T-cell (primary cell): ENCODE data around the gene VPS37B. TPM values are rescaled to one million over a fixed set of nuclear protein-coding genes. Genes with fewer than 3 reads are reported as not detected.
A peak's percentile ranks its signal among the peaks of the same experiment; 100 is the strongest.

Source experiments
- ATAC-seq, 4 experiments: fragments of 200-7000 bp in 3 of 4; fragments of 150-1000 bp in 1 of 4; cut with Tn5 transposase; replicated peaks in 1 of 4; 1 replicate in 3 of 4; 2 replicates in 1 of 4; pipeline ENCODE4 v1.10.0; 2021; ENCODE audit warnings: moderate library complexity in 3 of 4, mild to moderate bottlenecking in 2 of 4, moderate number of reproducible peaks in 1 of 4
- CTCF ChIA-PET, 2 donors: fragments of 300-600 bp; sonication (Branson Sonifier 250); formaldehyde crosslinking; loops; one replicate each; lab custom pipeline; 2022; ENCODE audit warnings: antibody characterized with exemption in 2 of 2; lab: Charles Lee
- POLR2A ChIA-PET, 2 donors: fragments of 300-600 bp; sonication (Branson Sonifier 250); formaldehyde crosslinking; loops; one replicate each; lab custom pipeline; 2022; ENCODE audit warnings: antibody characterized with exemption in 2 of 2; lab: Charles Lee
- DNase-seq, 35 experiments: peaks; one replicate each; pipeline versions ENCODE4 v3.0.0 to v3.0.0-alpha.2; 2013 to 2023
- H3K27ac ChIP-seq: one replicate; pipeline ENCODE4 v1.5.1; 2013; ENCODE audit warnings: low read length
- H3K27me3 ChIP-seq, 2 experiments: replicated peaks in 1 of 2; 1 replicate in 1 of 2; 2 replicates in 1 of 2; pipeline versions ENCODE4 v1.6.1 to v1.7.0; 2013; ENCODE audit warnings: low read length in 1 of 2, mixed read lengths in 1 of 2; ENCODE audit not compliant: control insufficient read depth in 2 of 2, insufficient read depth in 2 of 2; ENCODE audit errors: extremely low read depth in 1 of 2
- H3K36me3 ChIP-seq, 2 donors: 1 replicate in 1 of 2; 2 replicates in 1 of 2; pipeline versions ENCODE4 v1.6.1 to v1.7.0; 2013; ENCODE audit warnings: low read length in 1 of 2; ENCODE audit not compliant: control insufficient read depth in 2 of 2, insufficient read depth in 1 of 2; ENCODE audit errors: extremely low read depth in 1 of 2
- H3K4me1 ChIP-seq, 2 experiments: 1 replicate in 1 of 2; 2 replicates in 1 of 2; pipeline versions ENCODE4 v1.6.1 to v1.7.0; 2013; ENCODE audit warnings: low read length in 2 of 2, mixed read lengths in 1 of 2; ENCODE audit not compliant: insufficient read depth in 2 of 2, control insufficient read depth in 1 of 2; ENCODE audit errors: extremely low read depth in 1 of 2
- H3K4me3 ChIP-seq, 2 donors: 1 replicate in 1 of 2; 2 replicates in 1 of 2; pipeline versions ENCODE4 v1.5.1 to v1.7.0; 2013; ENCODE audit warnings: mild to moderate bottlenecking in 2 of 2, low read length in 1 of 2, moderate library complexity in 1 of 2; ENCODE audit not compliant: control insufficient read depth in 1 of 2; ENCODE audit errors: extremely low read depth in 1 of 2
- H3K9me3 ChIP-seq: 2 replicates; pipeline ENCODE4 v1.7.0; 2013
- H3K27ac Mint-ChIP-seq, 2 donors: one replicate each; pipeline ENCODE4 v1.8.0; 2020 to 2021; ENCODE audit warnings: mild to moderate bottlenecking in 2 of 2, mixed read lengths in 2 of 2
- H3K27me3 Mint-ChIP-seq, 2 donors: one replicate each; pipeline ENCODE4 v1.8.0; 2021 to 2022; ENCODE audit warnings: mixed read lengths in 2 of 2
- H3K36me3 Mint-ChIP-seq: one replicate; pipeline ENCODE4 v1.8.0; 2021; ENCODE audit warnings: mixed read lengths
- H3K4me1 Mint-ChIP-seq, 3 donors: one replicate each; pipeline ENCODE4 v1.8.0; 2020 to 2022; ENCODE audit warnings: mixed read lengths in 3 of 3, mild to moderate bottlenecking in 1 of 3
- H3K4me3 Mint-ChIP-seq, 3 donors: one replicate each; pipeline ENCODE4 v1.8.0; 2020 to 2022; ENCODE audit warnings: mild to moderate bottlenecking in 3 of 3, mixed read lengths in 3 of 3, moderate library complexity in 3 of 3
- H3K9me3 Mint-ChIP-seq, 3 donors: one replicate each; pipeline ENCODE4 v1.8.0; 2020 to 2022; ENCODE audit warnings: mixed read lengths in 3 of 3
- WGBS: methylation state at CpG from one replicate; pipeline ENCODE4 v1.1.5; 2013; ENCODE audit warnings: missing lambda C conversion rate; ENCODE audit not compliant: insufficient coverage; 5-methylcytosine and 5-hydroxymethylcytosine counted together
- total RNA-seq, 35 experiments: library from RNA in 6 of 35; stranded (reverse) in 6 of 35; fragments of 120-200 nt in 1 of 35; gene quantifications; one replicate each; pipeline versions ENCODE4 v1.2.1 to v1.2.4 and lab custom pipeline; 2013 to 2026

Gene VPS37B
- total RNA-seq, 5 donors from 2014 or later (not counting 1 experiment from before 2014, with no cell fraction given): 25.9 to 85.8 (median 34.6) TPM

DNA sequence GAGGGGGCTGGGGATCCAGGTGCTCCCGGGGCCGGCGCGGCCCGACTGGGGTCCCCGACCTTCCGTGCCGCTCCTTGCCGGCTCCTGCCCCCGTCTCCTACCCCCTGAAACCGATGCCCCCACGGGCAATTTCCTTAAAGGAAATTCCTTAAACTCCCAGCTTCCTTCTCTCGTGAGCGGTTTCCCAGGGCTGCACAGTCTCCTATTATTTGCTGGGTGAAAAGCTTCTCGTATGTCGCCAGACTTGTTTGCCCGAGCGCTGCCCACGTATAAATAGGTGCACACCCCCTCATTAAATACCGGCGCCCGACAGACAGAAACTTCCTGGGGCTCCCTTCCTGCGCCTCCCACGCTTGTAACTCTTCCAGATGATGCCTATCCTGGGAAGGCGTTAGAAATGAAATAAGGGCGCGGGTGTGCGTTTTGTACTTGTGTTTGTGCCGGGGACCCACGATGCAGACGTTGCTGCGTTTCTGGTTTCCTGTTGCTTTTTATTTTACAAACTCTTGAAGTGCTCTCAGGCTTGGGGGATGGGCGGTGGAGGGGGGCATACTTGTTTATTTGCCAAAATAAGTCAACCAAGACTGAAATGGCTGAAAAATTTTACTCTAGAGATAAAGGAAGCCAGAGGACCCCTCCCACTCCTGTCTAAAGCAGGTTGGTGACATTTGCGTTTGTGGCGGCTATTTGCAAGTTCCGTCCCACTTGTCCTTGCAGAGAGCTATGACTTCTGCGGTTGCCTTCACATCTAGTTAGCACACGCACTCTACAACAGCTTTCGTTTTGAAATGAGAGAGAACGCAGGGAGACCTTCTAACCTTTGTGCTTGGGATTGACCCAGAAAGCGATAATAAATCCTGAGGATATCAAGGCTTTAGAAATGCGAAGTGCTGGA, 59.6 kb downstream of the VPS37B start:
- Mint-ChIP-seq H3K27ac (peak overlapping the region; percentile 93 to 95), H3K4me3 (peak overlapping the region; percentile 94 to 98 (median 97)), H3K4me1 (peaks cover 52 to 56% (median 52%) of the 10 kb centered on the region in 3 donors), H3K27me3 (no peaks in the 10 kb centered on the region), H3K9me3 (no peaks in the 10 kb centered on the region), H3K36me3 (no peaks in the 10 kb centered on the region)
- ATAC-seq (peak; percentile 56 to 70 (median 59)), DNase-seq (peak; percentile 45 to 77 (median 66))
- Histone ChIP-seq H3K9me3 (no peaks in the 10 kb centered on the region), H3K4me1 (peaks cover 18 to 29% of the 10 kb centered on the region in 2 experiments), H3K36me3 (peaks cover 0 to 4% of the 10 kb centered on the region in 2 donors), H3K27ac (peak overlapping the region; percentile 70), H3K4me3 (peak overlapping the region; percentile 77 to 91), H3K27me3 (no peaks in the 10 kb centered on the region)
- ChIA-PET CTCF (interaction anchor here in 1 of 2 donors (0.7 to 1.6 kb wide), 3 partner anchors 23 to 234 kb away, joined by 3 to 7 read pairs (median 5); no protein-coding TSS in a partner anchor), POLR2A (interaction anchor here (0.6 to 0.9 kb wide), 5 partner anchors 20 to 135 kb away, joined by 3 to 14 read pairs (median 3); no protein-coding TSS in a partner anchor)
- WGBS: 5% methylated on average over 9 of the region's 42 CpGs

DNA sequence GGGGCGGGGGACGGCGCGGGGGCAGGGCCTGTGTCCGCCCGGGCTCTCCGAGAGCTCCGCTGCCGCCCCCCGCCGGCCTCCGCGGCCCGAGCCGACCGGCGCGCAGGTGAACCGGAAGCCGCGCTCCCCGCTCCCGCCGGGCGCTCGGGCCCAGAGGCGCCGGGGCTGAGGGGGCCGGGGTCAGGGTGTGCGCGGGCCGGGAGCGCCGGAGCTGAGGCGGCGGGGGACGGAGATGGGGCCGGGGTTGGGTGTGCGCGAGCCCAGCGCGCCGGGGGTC, 60.2 kb downstream of the VPS37B start:
- H3K4me3 Mint-ChIP-seq: peak overlapping the region; percentile 94 to 98 (median 97)
- H3K27ac Mint-ChIP-seq: peak overlapping the region in 1 of 2 donors; percentile 93
- WGBS: 0% methylated on average over 29 of the region's 43 CpGs
- H3K4me1 Mint-ChIP-seq: peaks cover 48 to 53% (median 49%) of the 10 kb centered on the region in 3 donors
- peaks cover 0 to 4% of the 10 kb centered on the region in 2 donors for H3K36me3 ChIP-seq
- ChIA-PET CTCF (interaction anchor here in 1 of 2 donors (1.6 kb wide), 1 partner anchor 42 kb away, joined by 7 read pairs; no protein-coding TSS in a partner anchor), POLR2A (interaction anchor here in 1 of 2 donors (0.6 kb wide), 1 partner anchor 54 kb away, joined by 3 read pairs; no protein-coding TSS in a partner anchor)
- no peak overlapping the region for H3K27ac ChIP-seq
- peaks cover 18 to 29% of the 10 kb centered on the region in 2 experiments for H3K4me1 ChIP-seq
- H3K27me3 ChIP-seq: no peaks in the 10 kb centered on the region
- peak; percentile 13 to 61 (median 50) for ATAC-seq
- H3K36me3 Mint-ChIP-seq: no peaks in the 10 kb centered on the region
- H3K9me3 Mint-ChIP-seq: no peaks in the 10 kb centered on the region
- no peaks in the 10 kb centered on the region for H3K27me3 Mint-ChIP-seq
- H3K4me3 ChIP-seq: peak overlapping the region; percentile 77 to 91
- peak in 5 of 35 experiments; percentile 19 to 51 (median 30) for DNase-seq
- H3K9me3 ChIP-seq: no peaks in the 10 kb centered on the region

DNA sequence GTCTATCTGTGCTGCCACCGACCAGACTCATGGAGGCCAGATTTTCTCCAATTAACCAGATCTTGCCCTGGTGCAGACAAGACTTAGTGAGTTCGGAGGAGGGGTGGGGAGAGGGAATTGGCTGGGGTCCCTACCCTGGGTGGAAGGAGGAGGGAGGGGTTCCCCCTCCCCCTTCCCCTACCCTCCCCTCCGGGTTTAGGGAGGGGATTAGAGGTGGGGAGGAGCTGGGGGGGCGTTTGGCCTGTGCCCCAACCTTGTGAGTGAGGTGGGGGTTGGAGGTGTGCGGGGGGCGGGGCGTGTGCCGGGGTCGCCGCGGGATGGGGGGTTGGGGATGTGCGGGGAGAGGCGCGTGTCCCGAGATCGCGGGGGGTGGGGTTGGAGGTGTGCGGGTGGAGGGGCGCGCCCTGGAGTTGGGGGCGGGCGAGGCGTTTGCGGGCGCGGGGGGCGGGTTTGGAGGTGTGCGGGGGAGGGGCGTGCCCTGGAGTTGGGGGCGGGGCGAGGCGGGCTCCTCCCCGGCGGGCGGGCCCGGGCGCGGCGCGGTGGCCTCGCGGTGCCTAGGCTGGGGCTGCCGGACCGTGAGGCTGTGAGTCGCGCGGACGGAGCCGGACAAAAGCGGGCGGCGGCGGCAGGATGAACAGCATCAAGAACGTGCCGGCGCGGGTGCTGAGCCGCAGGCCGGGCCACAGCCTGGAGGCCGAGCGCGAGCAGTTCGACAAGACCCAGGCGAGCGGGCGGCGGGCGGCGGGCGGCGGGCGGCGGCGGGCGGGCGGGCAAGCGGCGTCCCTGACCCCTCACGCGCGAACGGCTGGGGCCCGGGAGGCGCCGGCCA, 60.8 kb downstream of the VPS37B start, which contains the start of gene HIP1R:
Gene HIP1R (plus strand): TSS at position 537 of the 829 bp plus-strand sequence. CDS start 94 bp downstream, at position 631.
- H3K4me3 Mint-ChIP-seq: peak within 1 kb of the TSS; percentile 94 to 98 (median 97)
- ChIA-PET POLR2A (interaction anchor here in 1 of 2 donors (0.6 kb wide), 1 partner anchor 571 kb away, joined by 3 read pairs; no protein-coding TSS in a partner anchor), CTCF (interaction anchor here (0.6 to 1.6 kb wide), 2 partner anchors 41 to 318 kb away, joined by 6 to 7 read pairs; no protein-coding TSS in a partner anchor)
- DNase-seq (peak in 33 of 35 experiments; percentile 22 to 76 (median 48)), ATAC-seq (peak; percentile 60 to 72 (median 64))
- H3K27me3 ChIP-seq: no peaks in the 10 kb centered on the region
- under 1% methylated on average over 66 of the region's 85 CpGs for WGBS
- peaks cover 0 to 4% of the 10 kb centered on the region in 2 donors for H3K36me3 ChIP-seq
- H3K9me3 Mint-ChIP-seq: no peaks in the 10 kb centered on the region
- H3K36me3 Mint-ChIP-seq: no peaks in the 10 kb centered on the region
- peaks cover 43 to 53% (median 43%) of the 10 kb centered on the region in 3 donors for H3K4me1 Mint-ChIP-seq
- no peaks in the 10 kb centered on the region for H3K27me3 Mint-ChIP-seq
- H3K4me1 ChIP-seq: peaks cover 18 to 28% of the 10 kb centered on the region in 2 experiments
- peak within 1 kb of the TSS; percentile 77 to 91 for H3K4me3 ChIP-seq
- no peaks in the 10 kb centered on the region for H3K9me3 ChIP-seq
- peak within 1 kb of the TSS; percentile 93 to 95 for H3K27ac Mint-ChIP-seq
- H3K27ac ChIP-seq: peak within 1 kb of the TSS; percentile 70

DNA sequence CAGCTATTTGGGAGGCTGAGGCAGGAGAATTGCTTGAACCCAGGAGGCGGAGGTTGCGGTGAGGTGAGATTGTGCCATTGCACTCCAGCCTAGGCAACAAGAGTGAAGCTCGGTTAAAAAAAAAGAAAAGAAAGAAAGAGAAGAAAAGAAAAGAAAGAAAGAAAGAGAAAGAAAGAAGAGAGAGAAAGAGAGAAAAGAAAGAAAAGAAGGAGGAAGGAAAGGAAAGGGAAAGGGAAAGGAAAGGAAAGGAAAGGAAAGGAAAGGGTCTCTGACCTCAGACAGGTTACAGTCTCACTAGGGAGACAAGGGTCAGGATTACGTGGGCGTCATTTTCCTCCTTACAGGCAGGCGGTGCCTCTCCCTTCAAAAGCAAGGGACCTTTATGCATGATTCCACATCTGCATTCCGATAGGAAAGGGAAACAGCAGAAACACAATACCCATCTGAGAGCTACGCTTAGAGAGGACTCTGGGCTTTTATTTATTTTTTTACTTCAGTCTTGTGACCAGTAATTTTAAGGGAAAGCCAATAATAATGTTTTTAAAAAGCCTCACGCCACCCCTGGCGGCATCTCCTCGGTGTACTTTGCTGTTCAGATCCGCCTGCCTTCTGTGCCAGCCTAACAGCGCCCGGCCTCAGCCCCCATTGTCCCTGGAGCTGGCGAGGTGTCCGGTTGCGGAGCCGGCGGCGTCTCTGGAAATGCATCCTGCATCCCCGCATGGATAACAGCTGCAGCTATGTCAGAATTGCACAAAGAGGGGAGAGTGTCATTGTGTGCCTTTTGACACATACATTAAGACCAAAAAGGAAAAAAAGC, 61.6 kb downstream of the VPS37B start:
- Mint-ChIP-seq H3K27ac (peak overlapping the region; percentile 92 to 95), H3K4me3 (peak overlapping the region; percentile 87 to 97 (median 92)), H3K36me3 (no peaks in the 10 kb centered on the region), H3K9me3 (no peaks in the 10 kb centered on the region), H3K4me1 (peaks cover 37 to 46% (median 40%) of the 10 kb centered on the region in 3 donors), H3K27me3 (no peaks in the 10 kb centered on the region)
- Histone ChIP-seq H3K27me3 (no peaks in the 10 kb centered on the region), H3K4me1 (peaks cover 18 to 23% of the 10 kb centered on the region in 2 experiments), H3K27ac (no peak overlapping the region), H3K4me3 (peak overlapping the region; percentile 44 to 52), H3K36me3 (no peaks in the 10 kb centered on the region), H3K9me3 (no peaks in the 10 kb centered on the region)
- DNase-seq (peak in 6 of 35 experiments; percentile 11 to 47 (median 16)), ATAC-seq (peak in 2 of 4 experiments; percentile 12 to 30)
- ChIA-PET CTCF (interaction anchor here in 1 of 2 donors (0.6 kb wide), 1 partner anchor 401 kb away, joined by 4 read pairs; no protein-coding TSS in a partner anchor), POLR2A (interaction anchor here in 1 of 2 donors (0.6 kb wide), 2 partner anchors 13 to 571 kb away, joined by 3 to 4 read pairs; no protein-coding TSS in a partner anchor)
- 37% methylated on average over 9 of the region's 21 CpGs for WGBS

DNA sequence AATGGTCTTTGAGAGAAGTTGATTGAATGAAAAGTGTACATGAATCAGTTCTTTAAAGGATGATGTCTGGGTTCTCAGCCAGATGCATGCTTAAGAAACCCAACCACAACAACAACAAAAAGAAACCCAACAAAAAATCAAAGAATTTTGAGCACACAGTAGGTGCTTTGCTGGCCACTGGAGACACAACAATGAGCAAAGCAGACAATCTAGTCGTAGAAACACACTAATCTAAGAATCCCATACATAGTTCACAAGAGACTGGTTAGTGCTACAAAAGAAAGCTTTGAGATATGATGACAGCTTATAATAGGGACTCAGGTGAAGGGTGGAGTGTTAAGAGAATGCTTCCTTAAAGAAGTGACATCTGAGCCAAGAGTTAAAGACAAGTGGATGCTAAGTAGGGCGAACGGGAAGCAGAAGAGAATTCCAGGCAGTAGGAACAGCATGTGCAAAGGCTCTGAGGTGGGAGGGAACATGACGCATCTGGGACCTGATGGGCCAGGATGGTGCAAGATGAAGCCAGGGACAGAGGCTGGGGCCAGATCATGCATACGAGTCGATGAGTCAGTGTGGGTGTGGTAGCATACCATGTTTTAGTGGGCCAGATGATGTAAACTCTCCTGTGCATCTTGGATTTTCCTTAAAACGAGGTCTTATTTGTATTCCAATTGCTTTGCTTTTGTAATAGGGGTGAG, 65.3 kb downstream of the VPS37B start:
- H3K36me3 ChIP-seq: no peaks in the 10 kb centered on the region
- H3K9me3 ChIP-seq: no peaks in the 10 kb centered on the region
- peaks cover 0 to 4% of the 10 kb centered on the region in 2 experiments for H3K27me3 ChIP-seq
- no peak overlapping the region for H3K4me3 ChIP-seq
- Mint-ChIP-seq H3K4me3 (no peak overlapping the region), H3K4me1 (peaks cover 12 to 16% (median 12%) of the 10 kb centered on the region in 3 donors), H3K36me3 (no peaks in the 10 kb centered on the region), H3K27ac (peak overlapping the region in 1 of 2 donors; percentile 6), H3K27me3 (no peaks in the 10 kb centered on the region), H3K9me3 (no peaks in the 10 kb centered on the region)
- POLR2A ChIA-PET: interaction anchor here in 1 of 2 donors (0.5 kb wide), 1 partner anchor 640 kb away, joined by 3 read pairs; no protein-coding TSS in a partner anchor
- CTCF ChIA-PET: no interaction called here
- DNase-seq: no peak
- WGBS: 80% methylated on average over 5 of the region's 7 CpGs
- peaks cover 2 to 9% of the 10 kb centered on the region in 2 experiments for H3K4me1 ChIP-seq
- H3K27ac ChIP-seq: no peak overlapping the region
- no peak for ATAC-seq
